Bronchial epithelial cell (primary cell): Measurements from ENCODE around the gene CLNK. TPM values are rescaled to one million over a fixed set of nuclear protein-coding genes. Genes with fewer than 3 reads are reported as not detected.

Experiments
- DNase-seq: peaks from one replicate; pipeline ENCODE4 v3.0.0-alpha.2; 2010; ENCODE audit warnings: low read depth
- FAIRE-seq: peaks from 2 replicates; lab custom pipeline; 2011; peaks lifted over from hg19 to GRCh38; lab: Jason Lieb, UNC
- H3K27me3 ChIP-seq: 2 replicates; pipeline ENCODE4 v1.5.1; 2011; ENCODE audit warnings: low read length; ENCODE audit not compliant: control insufficient read depth, insufficient read depth
- H3K36me3 ChIP-seq: 2 replicates; pipeline ENCODE4 v1.5.1; 2011; ENCODE audit warnings: low read length; ENCODE audit not compliant: control insufficient read depth, insufficient read depth
- H3K4me3 ChIP-seq: 2 replicates; pipeline ENCODE4 v1.5.1; 2011; ENCODE audit warnings: mild to moderate bottlenecking, low read depth, low read length, control low read depth
- total RNA-seq: library from RNA; depleted of rRNA; stranded (reverse); fragments of >200 nt; gene quantifications from 2 replicates; pipeline ENCODE4 v1.2.1, GENCODE V29; 2014
- TF ChIP-seq, protein P1 (sequence below): IDR thresholded peaks from 2 replicates; pipeline ENCODE4 v1.5.1; 2011; ENCODE audit warnings: mild to moderate bottlenecking, moderate library complexity, low read length, control low read depth, inconsistent platforms; ENCODE audit not compliant: insufficient read depth, severe bottlenecking

The CLNK gene
- total RNA-seq, 1 donor from 2014 or later, result not detected

DNA sequence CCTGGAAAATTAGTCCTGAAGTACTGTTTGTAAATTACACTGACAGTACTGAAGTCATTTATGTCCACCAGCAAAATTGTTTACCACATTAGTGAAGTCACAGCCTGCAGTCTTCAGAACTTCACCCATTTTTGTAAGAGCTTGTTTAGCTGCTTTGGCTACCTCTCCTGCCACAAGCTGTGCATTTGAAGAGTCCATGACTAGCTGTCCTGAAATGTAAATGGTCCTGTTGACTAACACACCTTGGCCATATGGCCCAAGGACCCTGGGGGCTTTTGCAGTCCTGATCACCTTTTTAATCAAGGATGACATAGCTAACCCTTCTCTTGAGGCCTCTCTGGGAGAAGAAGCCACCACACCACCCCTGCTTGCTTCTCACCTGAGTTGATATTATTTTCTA is 205.9 kb downstream of the CLNK start:
- Histone ChIP-seq H3K4me3 (no peak overlapping the region), H3K36me3 (no peaks in the 10 kb centered on the region), H3K27me3 (no peaks in the 10 kb centered on the region)
- TF ChIP-seq, protein P1, sequence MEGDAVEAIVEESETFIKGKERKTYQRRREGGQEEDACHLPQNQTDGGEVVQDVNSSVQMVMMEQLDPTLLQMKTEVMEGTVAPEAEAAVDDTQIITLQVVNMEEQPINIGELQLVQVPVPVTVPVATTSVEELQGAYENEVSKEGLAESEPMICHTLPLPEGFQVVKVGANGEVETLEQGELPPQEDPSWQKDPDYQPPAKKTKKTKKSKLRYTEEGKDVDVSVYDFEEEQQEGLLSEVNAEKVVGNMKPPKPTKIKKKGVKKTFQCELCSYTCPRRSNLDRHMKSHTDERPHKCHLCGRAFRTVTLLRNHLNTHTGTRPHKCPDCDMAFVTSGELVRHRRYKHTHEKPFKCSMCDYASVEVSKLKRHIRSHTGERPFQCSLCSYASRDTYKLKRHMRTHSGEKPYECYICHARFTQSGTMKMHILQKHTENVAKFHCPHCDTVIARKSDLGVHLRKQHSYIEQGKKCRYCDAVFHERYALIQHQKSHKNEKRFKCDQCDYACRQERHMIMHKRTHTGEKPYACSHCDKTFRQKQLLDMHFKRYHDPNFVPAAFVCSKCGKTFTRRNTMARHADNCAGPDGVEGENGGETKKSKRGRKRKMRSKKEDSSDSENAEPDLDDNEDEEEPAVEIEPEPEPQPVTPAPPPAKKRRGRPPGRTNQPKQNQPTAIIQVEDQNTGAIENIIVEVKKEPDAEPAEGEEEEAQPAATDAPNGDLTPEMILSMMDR, result no peak
- DNase-seq (no peak), FAIRE-seq (no peak)

DNA sequence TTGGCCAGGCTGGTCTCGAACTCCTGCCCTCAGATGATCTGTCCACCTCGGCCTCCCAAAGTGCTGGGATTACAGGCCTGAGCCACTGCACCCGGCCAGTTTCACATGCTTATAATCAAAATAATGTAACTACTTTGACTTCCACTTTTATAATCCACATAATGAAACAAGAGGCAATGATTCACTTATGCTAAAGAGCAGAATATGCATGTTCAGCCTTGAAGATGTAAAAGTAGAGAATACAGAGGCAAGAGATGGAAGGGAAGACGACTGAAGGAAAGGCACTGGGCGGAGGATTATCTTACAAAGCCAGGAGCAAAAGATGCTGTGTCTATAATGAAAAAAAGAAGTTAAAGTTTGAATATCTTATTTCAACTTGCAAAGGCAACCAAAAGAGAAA is 214.1 kb downstream of the CLNK start:
- no peak for FAIRE-seq
- Histone ChIP-seq H3K36me3 (no peaks in the 10 kb centered on the region), H3K27me3 (no peaks in the 10 kb centered on the region), H3K4me3 (no peak overlapping the region)
- DNase-seq, result no peak
- TF ChIP-seq, protein P1, result no peak

DNA sequence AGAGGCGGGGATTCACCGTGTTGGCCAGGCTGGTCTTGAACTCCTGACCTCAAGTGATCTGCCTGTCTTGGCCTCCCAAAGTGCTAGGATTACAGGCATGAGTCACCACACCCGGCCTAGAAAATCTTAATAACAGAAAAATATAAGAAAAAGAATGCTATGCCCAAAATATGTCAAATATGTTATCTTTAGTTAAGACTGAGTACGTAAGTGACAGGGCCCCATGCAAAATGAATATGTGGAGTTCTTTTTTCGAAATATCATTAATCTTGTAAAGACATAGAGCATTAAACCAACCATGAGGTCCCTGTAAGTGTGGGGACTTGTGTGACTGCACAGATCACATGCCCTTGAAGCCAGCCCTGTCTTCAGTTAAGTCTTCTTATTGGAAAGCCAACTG is 218.4 kb downstream of the CLNK start:
- Histone ChIP-seq H3K4me3 (no peak overlapping the region), H3K36me3 (no peaks in the 10 kb centered on the region), H3K27me3 (peaks cover 8% of the 10 kb centered on the region)
- TF ChIP-seq, protein P1, result no peak
- DNase-seq (no peak), FAIRE-seq (no peak)

DNA sequence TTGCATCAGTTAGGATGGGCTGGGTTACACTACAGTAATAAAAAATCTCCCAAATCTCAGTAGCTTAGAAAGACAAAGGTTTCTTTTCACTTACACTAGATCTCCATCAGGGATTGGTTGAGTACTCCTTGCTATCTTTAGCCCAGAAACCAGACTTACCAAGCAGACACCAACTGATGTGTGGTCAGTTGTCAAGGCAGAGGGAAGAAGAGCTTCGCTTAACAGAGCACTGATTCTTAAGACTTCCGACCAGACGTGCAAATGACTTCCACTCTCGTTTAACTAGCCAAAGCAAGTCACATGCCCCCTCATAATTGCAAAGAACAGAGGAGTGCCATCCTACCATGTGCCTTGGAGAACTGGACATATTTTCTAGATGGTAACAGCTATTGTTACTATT is 221.7 kb downstream of the CLNK start:
- FAIRE-seq, result no peak
- no peak for DNase-seq
- no peaks in the 10 kb centered on the region for H3K36me3 ChIP-seq
- H3K27me3 ChIP-seq, result peaks cover 8% of the 10 kb centered on the region
- TF ChIP-seq, protein P1, result no peak
- H3K4me3 ChIP-seq, result no peak overlapping the region

DNA sequence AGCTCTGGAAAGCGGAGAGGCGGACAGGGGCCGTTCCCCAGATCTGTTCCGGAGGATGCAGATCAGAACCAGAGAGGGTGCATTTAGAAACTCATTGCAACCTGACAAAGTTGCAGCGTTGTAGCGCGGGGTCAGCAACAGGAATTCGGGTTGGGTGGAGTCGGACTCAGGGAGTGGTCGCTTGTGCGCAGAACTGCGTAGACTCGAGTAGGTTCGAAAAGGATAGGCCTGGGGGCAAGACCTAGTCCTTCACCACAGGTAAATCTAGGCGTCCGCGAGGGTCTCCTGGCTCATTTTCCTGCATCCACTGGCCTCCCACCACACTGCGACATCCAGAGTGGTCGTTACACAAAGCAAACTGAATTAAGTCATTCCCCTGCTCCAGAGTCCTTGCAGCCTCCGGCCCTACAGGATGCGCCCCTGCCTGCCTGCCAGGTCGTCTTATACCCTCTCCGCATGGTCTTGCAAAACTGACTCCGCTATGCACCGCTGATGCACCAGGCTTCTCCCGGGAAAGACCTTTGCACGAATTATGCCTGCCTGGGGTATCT is 222.6 kb downstream of the CLNK start:
- TF ChIP-seq, protein P1, result no peak
- Histone ChIP-seq H3K4me3 (no peak overlapping the region), H3K36me3 (no peaks in the 10 kb centered on the region), H3K27me3 (peaks cover 8% of the 10 kb centered on the region)
- DNase-seq, result no peak
- FAIRE-seq, result no peak
